Thoracic aorta (tissue), 2 donors: ENCODE measurements around the gene SEMA3D. TPM values are rescaled to one million over a fixed set of nuclear protein-coding genes. Genes with fewer than 3 reads are reported as not detected.

Source experiments
- ATAC-seq: fragments of 150-250 bp; one replicate; pipeline ENCODE4 v1.8.0; 2017; ENCODE audit warnings: low read depth; ENCODE audit not compliant: insufficient number of reproducible peaks, low FRiP score
- DNase-seq: peaks from one replicate; pipeline ENCODE4 v3.0.0-alpha.2; 2020; ENCODE audit warnings: low spot score
- H3K27ac ChIP-seq, 2 donors: fragments of 200-600 bp; sonication (generic); 1 replicate in 1 of 2; 2 replicates in 1 of 2; pipeline ENCODE4 v1.5.1; 2016; ENCODE audit warnings: mild to moderate bottlenecking in 2 of 2, moderate library complexity in 2 of 2
- H3K27me3 ChIP-seq: fragments of 200-600 bp; sonication (generic); replicated peaks from 2 replicates; pipeline ENCODE4 v1.6.0; 2016; ENCODE audit warnings: mild to moderate bottlenecking; ENCODE audit not compliant: insufficient read depth
- H3K36me3 ChIP-seq: fragments of 200-600 bp; sonication (generic); one replicate; pipeline ENCODE4 v1.5.1; 2016
- H3K4me1 ChIP-seq, 2 donors: fragments of 200-600 bp; sonication (generic); 1 replicate in 1 of 2; 2 replicates in 1 of 2; pipeline versions ENCODE4 v1.5.1 to v1.6.0; 2016; ENCODE audit warnings: low read depth in 2 of 2, mild to moderate bottlenecking in 1 of 2; ENCODE audit not compliant: control insufficient read depth in 1 of 2
- H3K4me3 ChIP-seq: fragments of 200-600 bp; sonication (generic); 2 replicates; pipeline ENCODE4 v1.5.1; 2016; ENCODE audit warnings: mild to moderate bottlenecking
- H3K9me3 ChIP-seq: fragments of 200-600 bp; sonication (generic); 2 replicates; pipeline ENCODE4 v1.5.1; 2016
- total RNA-seq, 2 donors: library from RNA; depleted of rRNA; stranded (reverse); fragments of >200 nt; gene quantifications; one replicate each; pipeline versions ENCODE4 v1.1.0 to v1.2.3, GENCODE V29; 2016
- TF ChIP-seq, protein P1 (sequence below): fragments of 200-600 bp; sonication (generic); IDR thresholded peaks from one replicate; pipeline ENCODE4 v1.5.1; 2019; ENCODE audit warnings: antibody characterized with exemption

Gene SEMA3D
- total RNA-seq, 2 donors from 2014 or later = 18.5 to 22.8 TPM

DNA sequence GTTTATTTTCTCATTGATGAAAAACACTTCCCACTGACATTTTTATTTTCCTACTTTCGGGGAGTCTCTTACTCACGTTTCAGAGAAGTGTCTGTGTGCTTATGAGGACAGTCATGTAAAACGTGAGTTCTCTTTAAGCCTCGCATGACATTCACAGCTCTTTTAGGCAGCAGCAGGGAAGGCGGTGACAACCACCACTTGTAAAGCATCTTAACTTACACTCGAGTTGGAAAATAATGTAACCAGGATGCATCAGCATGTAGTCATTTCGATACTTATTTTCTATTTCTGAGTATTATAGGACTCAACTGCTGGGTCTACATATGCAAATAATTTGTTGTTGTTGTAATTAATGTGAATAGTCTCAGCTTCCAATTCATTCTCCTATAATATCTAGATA, 153.6 kb downstream of the SEMA3D start:
- no peak for ATAC-seq
- TF ChIP-seq, protein P1, sequence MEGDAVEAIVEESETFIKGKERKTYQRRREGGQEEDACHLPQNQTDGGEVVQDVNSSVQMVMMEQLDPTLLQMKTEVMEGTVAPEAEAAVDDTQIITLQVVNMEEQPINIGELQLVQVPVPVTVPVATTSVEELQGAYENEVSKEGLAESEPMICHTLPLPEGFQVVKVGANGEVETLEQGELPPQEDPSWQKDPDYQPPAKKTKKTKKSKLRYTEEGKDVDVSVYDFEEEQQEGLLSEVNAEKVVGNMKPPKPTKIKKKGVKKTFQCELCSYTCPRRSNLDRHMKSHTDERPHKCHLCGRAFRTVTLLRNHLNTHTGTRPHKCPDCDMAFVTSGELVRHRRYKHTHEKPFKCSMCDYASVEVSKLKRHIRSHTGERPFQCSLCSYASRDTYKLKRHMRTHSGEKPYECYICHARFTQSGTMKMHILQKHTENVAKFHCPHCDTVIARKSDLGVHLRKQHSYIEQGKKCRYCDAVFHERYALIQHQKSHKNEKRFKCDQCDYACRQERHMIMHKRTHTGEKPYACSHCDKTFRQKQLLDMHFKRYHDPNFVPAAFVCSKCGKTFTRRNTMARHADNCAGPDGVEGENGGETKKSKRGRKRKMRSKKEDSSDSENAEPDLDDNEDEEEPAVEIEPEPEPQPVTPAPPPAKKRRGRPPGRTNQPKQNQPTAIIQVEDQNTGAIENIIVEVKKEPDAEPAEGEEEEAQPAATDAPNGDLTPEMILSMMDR = no peak
- Histone ChIP-seq H3K4me1 (no peaks in the 10 kb centered on the region), H3K27ac (no peak overlapping the region), H3K4me3 (no peak overlapping the region), H3K9me3 (no peaks in the 10 kb centered on the region), H3K27me3 (no peaks in the 10 kb centered on the region), H3K36me3 (no peaks in the 10 kb centered on the region)
- DNase-seq = no peak

DNA sequence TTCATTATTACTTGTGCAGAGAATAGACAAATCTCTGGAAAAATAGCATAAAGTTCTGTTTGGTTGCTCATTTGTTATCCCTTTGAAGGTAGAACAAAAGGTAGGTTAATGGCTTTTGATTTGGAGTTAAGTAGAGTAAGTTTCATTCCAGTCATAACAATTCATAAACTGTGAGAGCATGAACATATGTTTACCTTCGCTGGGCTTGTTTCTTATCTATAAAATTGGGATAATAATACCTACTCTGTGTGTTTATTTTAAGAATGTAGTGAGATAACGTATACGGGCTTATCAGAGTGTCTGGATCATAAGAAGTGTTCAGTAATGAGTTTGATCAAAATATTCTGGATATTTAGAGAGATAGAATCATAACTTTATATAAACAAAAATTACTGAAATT, 155.4 kb downstream of the SEMA3D start:
- TF ChIP-seq, protein P1 = no peak
- Histone ChIP-seq H3K27ac (no peak overlapping the region), H3K27me3 (no peaks in the 10 kb centered on the region), H3K36me3 (no peaks in the 10 kb centered on the region), H3K9me3 (no peaks in the 10 kb centered on the region), H3K4me3 (no peak overlapping the region), H3K4me1 (no peaks in the 10 kb centered on the region)
- DNase-seq (no peak), ATAC-seq (no peak)

DNA sequence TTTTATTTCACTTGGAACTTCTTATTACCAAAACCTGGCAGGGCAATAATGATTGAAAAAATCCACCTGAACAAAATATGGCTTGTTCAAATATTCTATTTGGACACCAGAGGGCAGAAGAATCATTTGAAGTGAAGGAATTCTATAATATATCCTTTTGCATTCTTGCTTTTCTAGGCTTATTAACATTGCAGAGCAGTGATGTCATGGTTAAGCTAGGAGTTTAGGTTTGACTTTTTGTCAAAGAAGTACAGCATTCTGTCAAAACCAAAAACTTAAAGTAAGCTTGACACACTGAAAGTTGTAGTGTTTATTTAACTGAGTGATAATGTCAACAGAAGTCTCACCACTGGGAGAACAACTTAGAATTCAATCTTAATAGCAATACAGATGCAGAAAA, 156.0 kb downstream of the SEMA3D start:
- TF ChIP-seq, protein P1 = peak; percentile 50
- no peak overlapping the region for H3K4me3 ChIP-seq
- no peaks in the 10 kb centered on the region for H3K27me3 ChIP-seq
- no peak for ATAC-seq
- no peaks in the 10 kb centered on the region for H3K36me3 ChIP-seq
- H3K4me1 ChIP-seq = peaks cover 0 to 4% of the 10 kb centered on the region in 2 donors
- H3K27ac ChIP-seq = no peak overlapping the region
- no peak for DNase-seq
- no peaks in the 10 kb centered on the region for H3K9me3 ChIP-seq

DNA sequence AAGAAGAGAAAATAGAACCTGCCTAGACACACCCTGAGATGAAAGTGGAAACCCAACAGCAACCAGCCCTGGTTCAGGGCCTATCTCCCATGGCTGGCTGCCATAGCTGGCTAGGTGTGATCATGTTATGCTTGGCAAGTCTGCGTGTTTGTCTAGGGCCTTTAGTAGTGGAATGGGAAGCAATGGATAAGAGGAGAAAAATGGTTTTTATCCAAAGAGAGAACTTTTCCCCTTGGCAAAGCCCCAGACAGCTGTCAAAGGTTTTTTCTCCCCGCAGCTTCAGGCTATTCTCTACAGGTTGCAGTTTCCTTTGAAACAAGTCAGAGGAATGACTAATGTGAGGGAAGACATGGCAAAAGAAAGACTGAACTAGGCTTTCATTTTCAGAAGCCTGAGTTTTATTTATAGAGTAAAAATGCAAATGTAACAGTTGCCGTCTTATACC, 161.5 kb downstream of the SEMA3D start:
- Histone ChIP-seq H3K4me1 (peaks cover 5 to 13% of the 10 kb centered on the region in 2 donors), H3K27ac (no peak overlapping the region), H3K4me3 (no peak overlapping the region), H3K9me3 (no peaks in the 10 kb centered on the region), H3K36me3 (no peaks in the 10 kb centered on the region), H3K27me3 (no peaks in the 10 kb centered on the region)
- no peak for DNase-seq
- no peak for ATAC-seq
- TF ChIP-seq, protein P1 = no peak

DNA sequence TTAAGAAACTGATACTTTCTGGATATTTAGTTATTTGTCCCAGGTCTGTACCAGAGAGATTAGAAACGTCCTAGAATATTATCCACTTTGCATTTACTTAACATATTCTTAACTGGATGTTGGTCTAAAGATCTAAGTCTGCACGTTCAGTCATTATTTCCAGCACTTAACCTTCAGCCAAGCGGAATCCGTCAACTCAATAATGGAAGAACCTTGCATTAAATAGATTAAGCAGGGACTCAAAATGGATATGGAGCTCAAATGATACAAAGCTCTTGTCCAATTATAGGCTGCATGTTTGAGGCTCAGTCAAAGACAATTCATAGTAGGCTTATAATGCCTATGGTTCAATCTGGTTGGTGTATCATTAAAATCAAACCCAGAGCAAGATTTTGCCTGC, 162.9 kb downstream of the SEMA3D start:
- Histone ChIP-seq H3K9me3 (no peaks in the 10 kb centered on the region), H3K4me1 (peaks cover 5 to 13% of the 10 kb centered on the region in 2 donors), H3K27me3 (no peaks in the 10 kb centered on the region), H3K4me3 (no peak overlapping the region), H3K36me3 (no peaks in the 10 kb centered on the region), H3K27ac (no peak overlapping the region)
- ATAC-seq (no peak), DNase-seq (no peak)
- TF ChIP-seq, protein P1 = no peak
